Smooth muscle cell of the umbilical artery (primary cell): ENCODE results near the gene PRAMEF1. TPM values are rescaled to one million over a fixed set of nuclear protein-coding genes. Genes with fewer than 3 reads are reported as not detected.

Experiments
- total RNA-seq: library from RNA; depleted of rRNA; stranded (reverse); fragments of >200 nt; gene quantifications from 2 replicates; pipeline ENCODE4 v1.2.3, GENCODE V29; 2014

Gene PRAMEF1
- total RNA-seq, result not detected in 2 replicates

DNA sequence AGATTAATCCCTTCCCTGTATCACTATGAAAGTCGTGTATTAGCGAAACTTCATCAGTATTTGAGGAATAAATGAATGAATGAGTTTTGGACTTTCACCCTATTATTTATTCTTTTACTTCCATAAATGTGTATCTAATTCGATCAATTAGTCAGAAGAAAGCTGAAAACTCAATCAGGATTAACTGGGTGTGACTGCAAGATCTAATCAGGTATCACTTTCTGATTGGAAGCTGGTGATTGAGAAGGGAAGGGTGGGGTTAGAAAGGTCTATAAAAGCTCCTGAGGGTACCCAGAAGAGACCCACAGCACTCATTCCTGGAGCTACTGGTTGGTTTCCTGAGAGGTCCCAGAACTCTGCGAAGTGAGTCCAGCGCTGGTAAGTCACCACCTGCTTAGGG is at the start of gene PRAMEF1:
PRAMEF1 (plus strand) TSS at position 301 of the 400 bp plus-strand sequence. CDS start 1,831 bp downstream, outside the sequence.

GRCh38 chr1:12745992-12746323 is 45.2 kb upstream of the PRAMEF1 start, which contains the start of gene CFAP107:
Gene CFAP107 (plus strand): TSS chr1:12746200. CDS start chr1:12746431, 231 bp downstream.

GRCh38 chr1:12773438-12773837 is 17.8 kb upstream of the PRAMEF1 start, which contains the start of gene PRAMEF12:
Gene PRAMEF12 (plus strand): TSS chr1:12773738. CDS start chr1:12774868, 1,130 bp downstream.

GRCh38 chr1:12831310-12831709 is 40.1 kb downstream of the PRAMEF1 start, which contains the start of gene PRAMEF11:
Gene PRAMEF11 (minus strand): TSS chr1:12831410. CDS start chr1:12828789, 2,621 bp downstream.

Other genes with a start within 250 kb of the PRAMEF1 start
- 160 and 520 TPM in 2 replicates for gene DHRS3, start 173.2 kb upstream of the PRAMEF1 start, total RNA-seq
- gene AADACL4, start 147.3 kb upstream of the PRAMEF1 start, total RNA-seq, result not detected in 2 replicates
- gene AADACL3, start 75.3 kb upstream of the PRAMEF1 start, total RNA-seq, result not detected in 2 replicates
- not detected in 2 replicates for gene CFAP107, start 45.2 kb upstream of the PRAMEF1 start, total RNA-seq
- gene PRAMEF12, start 17.7 kb upstream of the PRAMEF1 start, total RNA-seq, result not detected in 2 replicates
- gene PRAMEF11, start 40.0 kb downstream of the PRAMEF1 start, total RNA-seq, result not detected in 2 replicates
- gene HNRNPCL1, start 57.3 kb downstream of the PRAMEF1 start, total RNA-seq, result not detected in 2 replicates
- not detected in 2 replicates for gene PRAMEF2, start 65.7 kb downstream of the PRAMEF1 start, total RNA-seq
- gene PRAMEF4, start 94.8 kb downstream of the PRAMEF1 start, total RNA-seq, result not detected in 2 replicates
- not detected in 2 replicates for gene PRAMEF10, start 106.9 kb downstream of the PRAMEF1 start, total RNA-seq
- not detected in 2 replicates for gene PRAMEF7, start 125.2 kb downstream of the PRAMEF1 start, total RNA-seq
- not detected in 2 replicates for gene PRAMEF6, start 156.2 kb downstream of the PRAMEF1 start, total RNA-seq